Measurements from ENCODE around the gene ZFP92. TPM values are rescaled to one million over a fixed set of nuclear protein-coding genes. Genes with fewer than 3 reads are reported as not detected.

Gene ZFP92
- total RNA-seq, 1 experiment from 2014 or later: not detected

DNA sequence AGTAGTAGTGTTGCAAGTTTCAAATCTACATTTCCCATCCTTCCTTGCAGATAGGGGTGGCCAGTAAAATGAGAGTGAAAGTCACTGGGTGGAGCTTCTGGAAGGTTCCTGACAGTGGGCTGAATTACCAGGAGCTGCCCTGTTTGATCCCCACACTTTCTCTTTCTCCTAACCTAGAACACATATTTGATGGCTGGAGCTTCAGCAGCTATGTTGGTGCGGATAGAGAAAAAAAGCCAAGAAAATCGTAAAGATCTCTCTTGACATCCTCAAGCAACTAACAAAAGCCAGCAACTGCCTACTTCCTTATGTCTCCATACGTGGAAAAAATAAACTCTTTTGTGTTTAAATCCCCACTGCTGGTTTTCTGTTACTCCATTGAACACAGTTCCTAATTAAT, 45.2 kb upstream of the ZFP92 start:
- H3K9me3 ChIP-seq (ENCODE audit: insufficient read depth, low read depth): no peaks in the 10 kb centered on the region
- TF ChIP-seq EZH2 (IDR thresholded peaks at IDR 0.05; ENCODE audit: low read depth): no peak
- TF ChIP-seq, protein P1, sequence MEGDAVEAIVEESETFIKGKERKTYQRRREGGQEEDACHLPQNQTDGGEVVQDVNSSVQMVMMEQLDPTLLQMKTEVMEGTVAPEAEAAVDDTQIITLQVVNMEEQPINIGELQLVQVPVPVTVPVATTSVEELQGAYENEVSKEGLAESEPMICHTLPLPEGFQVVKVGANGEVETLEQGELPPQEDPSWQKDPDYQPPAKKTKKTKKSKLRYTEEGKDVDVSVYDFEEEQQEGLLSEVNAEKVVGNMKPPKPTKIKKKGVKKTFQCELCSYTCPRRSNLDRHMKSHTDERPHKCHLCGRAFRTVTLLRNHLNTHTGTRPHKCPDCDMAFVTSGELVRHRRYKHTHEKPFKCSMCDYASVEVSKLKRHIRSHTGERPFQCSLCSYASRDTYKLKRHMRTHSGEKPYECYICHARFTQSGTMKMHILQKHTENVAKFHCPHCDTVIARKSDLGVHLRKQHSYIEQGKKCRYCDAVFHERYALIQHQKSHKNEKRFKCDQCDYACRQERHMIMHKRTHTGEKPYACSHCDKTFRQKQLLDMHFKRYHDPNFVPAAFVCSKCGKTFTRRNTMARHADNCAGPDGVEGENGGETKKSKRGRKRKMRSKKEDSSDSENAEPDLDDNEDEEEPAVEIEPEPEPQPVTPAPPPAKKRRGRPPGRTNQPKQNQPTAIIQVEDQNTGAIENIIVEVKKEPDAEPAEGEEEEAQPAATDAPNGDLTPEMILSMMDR (conservative IDR thresholded peaks at IDR 0.05): no peak
- no TSS peak for BruUV-seq (replicated peaks)

GRCh38 chrX:153366878-153367538, 44.3 kb upstream of the ZFP92 start:
- Histone ChIP-seq H3K9me3 (ENCODE audit: insufficient read depth, low read depth) (no peaks in the 10 kb centered on the region), H3K4me2 (no peak overlapping the region), H3K27me3 (ENCODE audit: insufficient read depth, low read depth) (peaks cover 50% of the 10 kb centered on the region), H3K4me3 (no peak overlapping the region), H3K79me2 (ENCODE audit: low read depth) (no peaks in the 10 kb centered on the region), H3K4me1 (replicated peaks; ENCODE audit: insufficient read depth) (no peaks in the 10 kb centered on the region), H3K9me2 (ENCODE audit: insufficient read depth) (no peaks in the 10 kb centered on the region), H2AFZ (no peak overlapping the region), H3K36me3 (ENCODE audit: low read depth) (no peaks in the 10 kb centered on the region), H3K27ac (no peak overlapping the region), H3F3A (ENCODE audit: insufficient read depth, low read depth) (no peaks in the 10 kb centered on the region), H4K20me1 (ENCODE audit: insufficient read depth) (no peaks in the 10 kb centered on the region)
- no peak for TF ChIP-seq EZH2 (IDR thresholded peaks at IDR 0.05; ENCODE audit: low read depth)
- POLR2A ChIA-PET (ENCODE audit: unreplicated experiment): no interaction called here
- no TSS peak for BruUV-seq (replicated peaks)
- DNase-seq: no peak
- intact Hi-C loops (cut with micrococcal nuclease; ENCODE audit: unreplicated experiment): no loop called here
- CTCF ChIA-PET: no interaction called here

More for the DNA sequence above, 45.2 kb upstream of the ZFP92 start:
- CTCF ChIA-PET: no interaction called here
- H4K20me1 ChIP-seq (ENCODE audit: insufficient read depth): no peaks in the 10 kb centered on the region
- no peak for DNase-seq
- no peaks in the 10 kb centered on the region for H3F3A ChIP-seq (ENCODE audit: insufficient read depth, low read depth)
- POLR2A ChIA-PET (ENCODE audit: unreplicated experiment): no interaction called here
- H3K4me3 ChIP-seq: no peak overlapping the region
- H3K27me3 ChIP-seq (ENCODE audit: insufficient read depth, low read depth): peaks cover 42% of the 10 kb centered on the region
- intact Hi-C loops (cut with micrococcal nuclease; ENCODE audit: unreplicated experiment): no loop called here
- no peaks in the 10 kb centered on the region for H3K79me2 ChIP-seq (ENCODE audit: low read depth)
- H3K27ac ChIP-seq: no peak overlapping the region
- H3K4me2 ChIP-seq: no peak overlapping the region
- H3K36me3 ChIP-seq (ENCODE audit: low read depth): no peaks in the 10 kb centered on the region
- no peak overlapping the region for H2AFZ ChIP-seq
- no peaks in the 10 kb centered on the region for H3K9me2 ChIP-seq (ENCODE audit: insufficient read depth)
- no peaks in the 10 kb centered on the region for H3K4me1 ChIP-seq (replicated peaks; ENCODE audit: insufficient read depth)

DNA sequence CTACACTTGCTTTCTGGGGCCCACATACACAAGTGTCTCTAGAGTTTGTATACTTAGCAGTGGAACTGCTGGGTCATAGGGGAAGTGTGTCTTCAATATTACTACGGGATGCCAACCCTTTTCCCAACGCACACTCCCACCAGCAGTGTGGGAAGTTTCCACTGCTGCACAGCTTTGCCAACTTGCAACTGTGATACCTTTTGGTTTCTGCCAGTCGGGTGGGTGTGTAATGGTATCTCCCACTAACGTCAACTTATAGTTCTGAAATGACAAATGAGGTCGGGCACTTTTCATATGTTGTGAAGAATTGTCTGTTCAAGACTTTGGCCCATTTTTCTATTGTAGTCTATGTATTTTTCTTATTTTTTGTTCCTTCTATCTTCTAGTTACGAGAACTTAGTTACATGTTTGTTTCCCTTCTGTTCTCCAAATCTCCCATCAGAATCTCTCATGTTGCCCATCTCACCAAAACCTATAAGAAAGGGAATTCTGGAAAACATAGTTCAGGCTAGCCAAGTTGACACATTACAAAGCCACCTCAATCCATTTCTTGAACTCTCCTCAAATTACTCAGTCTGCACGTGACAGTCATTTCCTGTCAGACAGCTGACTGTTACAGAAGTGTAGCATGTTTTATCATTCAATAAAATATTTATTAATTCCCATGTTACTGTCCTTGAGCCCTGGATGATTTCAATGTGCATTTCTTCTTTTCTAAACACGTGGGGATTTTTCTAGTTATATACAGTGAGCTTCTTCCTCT, 40.8 kb upstream of the ZFP92 start:
- Histone ChIP-seq H3K79me2 (ENCODE audit: low read depth) (no peaks in the 10 kb centered on the region), H3K36me3 (ENCODE audit: low read depth) (no peaks in the 10 kb centered on the region), H3F3A (ENCODE audit: insufficient read depth, low read depth) (no peaks in the 10 kb centered on the region), H3K9me2 (ENCODE audit: insufficient read depth) (no peaks in the 10 kb centered on the region), H4K20me1 (ENCODE audit: insufficient read depth) (no peaks in the 10 kb centered on the region), H3K4me2 (no peak overlapping the region), H3K27me3 (ENCODE audit: insufficient read depth, low read depth) (peaks cover 58% of the 10 kb centered on the region), H3K27ac (no peak overlapping the region), H3K4me3 (no peak overlapping the region), H3K9me3 (ENCODE audit: insufficient read depth, low read depth) (no peaks in the 10 kb centered on the region), H2AFZ (no peak overlapping the region), H3K4me1 (replicated peaks; ENCODE audit: insufficient read depth) (no peaks in the 10 kb centered on the region)
- no TSS peak for BruUV-seq (replicated peaks)
- CTCF ChIA-PET: no interaction called here
- POLR2A ChIA-PET (ENCODE audit: unreplicated experiment): no interaction called here
- TF ChIP-seq, protein P1 (conservative IDR thresholded peaks at IDR 0.05): no peak
- no peak for TF ChIP-seq EZH2 (IDR thresholded peaks at IDR 0.05; ENCODE audit: low read depth)
- DNase-seq: no peak
- intact Hi-C loops (cut with micrococcal nuclease; ENCODE audit: unreplicated experiment): no loop called here
